HEK293 (cell line): ENCODE data around the gene GRK2.

Experiments
- BCL11A ChIP-seq: fragments of 450-650 bp; formaldehyde crosslinking; IDR thresholded peaks from 2 replicates; pipeline ENCODE4 v1.5.1; 2016; ENCODE audit warnings: low read depth, missing biosample characterization, missing genetic modification characterization
- ZNF157 ChIP-seq: fragments of 450-650 bp; formaldehyde crosslinking; IDR thresholded peaks from 2 replicates; pipeline ENCODE4 v1.5.1; 2016; ENCODE audit warnings: missing biosample characterization, missing genetic modification characterization
- ZNF670 ChIP-seq: fragments of 450-650 bp; formaldehyde crosslinking; IDR thresholded peaks from 2 replicates; pipeline ENCODE4 v1.5.1; 2016; ENCODE audit warnings: missing biosample characterization, missing genetic modification characterization, low read depth

DNA sequence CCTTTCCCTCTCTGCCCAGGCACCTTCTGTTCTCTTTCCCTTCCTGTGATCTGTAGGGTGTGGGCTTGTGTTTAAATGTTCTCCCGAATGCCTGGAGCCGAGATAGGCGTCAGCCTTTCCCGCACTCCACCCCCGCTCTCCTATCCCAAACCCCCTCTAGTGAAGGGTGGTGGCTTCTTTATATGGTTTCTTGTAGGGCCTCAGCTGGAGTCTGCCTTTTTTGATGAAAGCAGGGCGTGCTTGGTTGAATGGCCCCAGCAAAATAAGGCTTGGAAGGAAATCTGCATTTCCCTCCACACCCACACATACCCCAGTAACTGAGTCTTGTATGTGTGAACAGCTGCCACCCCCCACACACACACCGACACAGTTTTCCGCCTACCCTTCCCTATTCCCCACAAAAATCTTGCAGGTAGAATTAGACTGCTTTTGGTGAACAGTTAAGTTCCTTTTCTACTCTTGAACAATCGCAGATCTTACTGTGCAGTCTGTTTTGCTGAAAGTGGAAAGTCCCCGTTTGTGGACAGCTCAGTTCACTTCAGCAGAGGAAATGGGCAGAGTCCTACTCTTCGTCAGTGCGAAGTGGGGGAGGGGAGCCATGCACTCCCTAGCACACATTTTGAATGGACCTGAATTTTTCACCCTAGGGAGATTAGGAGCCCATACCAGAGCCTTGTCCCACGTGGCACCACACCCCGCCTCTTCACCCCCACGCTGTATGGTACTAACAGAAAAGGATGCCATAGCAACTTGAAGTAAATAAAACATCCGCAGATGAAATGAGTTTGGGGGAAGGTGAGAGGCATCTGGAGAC is 25.5 kb upstream of the GRK2 start:
- TF ChIP-seq ZNF670 (tag by site-specific recombination) (no peak), ZNF157 (tag by site-specific recombination) (no peak), BCL11A (tag by site-specific recombination) (no peak)
